HepG2 (cell line): Measurements from ENCODE around the gene AFDN. TPM values are rescaled to one million over a fixed set of nuclear protein-coding genes. Genes with fewer than 3 reads are reported as not detected.
A peak's percentile ranks its signal among the peaks of the same experiment; 100 is the strongest.

Experiments
- BORCS8-MEF2B ChIP-seq: sonication (generic); formaldehyde crosslinking; IDR thresholded peaks from 2 replicates; pipeline ENCODE4 v1.8.0; 2022; ENCODE audit warnings: mild to moderate bottlenecking, missing genetic modification reagents
- CHD2 ChIP-seq: IDR thresholded peaks from 2 replicates; pipeline ENCODE4 v1.6.1; 2011; ENCODE audit warnings: low read depth, low read length, improper control_type of control experiment
- MAFK ChIP-seq, 2 experiments: IDR thresholded peaks in 1 of 2; conservative IDR thresholded peaks in 1 of 2; 2 replicates each; pipeline ENCODE4 v1.6.1; 2011; ENCODE audit warnings: improper control_type of control experiment in 2 of 2, low read length in 2 of 2
- MED13 ChIP-seq: sonication (generic); formaldehyde crosslinking; IDR thresholded peaks from 2 replicates; pipeline ENCODE4 v1.5.0; 2020; ENCODE audit warnings: missing genetic modification reagents
- POLR2A ChIP-seq, 2 experiments: IDR thresholded peaks; 2 replicates each; pipeline ENCODE4 v1.6.1; 2011; ENCODE audit warnings: low read depth in 2 of 2, low read length in 2 of 2, mild to moderate bottlenecking in 1 of 2, moderate library complexity in 1 of 2; ENCODE audit not compliant: insufficient read depth in 1 of 2
- POLR2G ChIP-seq: fragments of 200-400 bp; formaldehyde crosslinking; IDR thresholded peaks from 2 replicates; pipeline ENCODE4 v1.6.1; 2018; ENCODE audit warnings: mild to moderate bottlenecking, low read depth, low read length, moderate library complexity
- SOX13 ChIP-seq, 3 experiments: fragments of 450-650 bp in 1 of 3; sonication (generic) in 1 of 3; formaldehyde crosslinking in 1 of 3; IDR thresholded peaks in 2 of 3; conservative IDR thresholded peaks in 1 of 3; 2 replicates each; pipeline versions ENCODE4 v1.5.0 to v1.6.1; 2016 to 2020; ENCODE audit warnings: antibody characterized with exemption in 1 of 3, mild to moderate bottlenecking in 1 of 3, missing compliant biosample characterization in 1 of 3, missing genetic modification reagents in 1 of 3, moderate library complexity in 1 of 3
- ZMYM3 ChIP-seq: sonication (generic); formaldehyde crosslinking; IDR thresholded peaks from 2 replicates; pipeline ENCODE4 v1.5.1; 2020; ENCODE audit warnings: mild to moderate bottlenecking, missing genetic modification reagents
- ZNF232 ChIP-seq: sonication (generic); formaldehyde crosslinking; IDR thresholded peaks from 2 replicates; pipeline ENCODE4 v1.4.0; 2020; ENCODE audit warnings: missing genetic modification reagents, borderline replicate concordance
- ZNF256 ChIP-seq: sonication (generic); formaldehyde crosslinking; conservative IDR thresholded peaks from 2 replicates; pipeline ENCODE4 v1.4.0; 2020; ENCODE audit warnings: missing genetic modification reagents
- ZNF337 ChIP-seq: sonication (generic); formaldehyde crosslinking; IDR thresholded peaks from 2 replicates; pipeline ENCODE4 v1.5.1; 2020; ENCODE audit warnings: missing genetic modification reagents, low read depth, mild to moderate bottlenecking, borderline replicate concordance
- ZSCAN12 ChIP-seq: sonication (generic); formaldehyde crosslinking; IDR thresholded peaks from 2 replicates; pipeline ENCODE4 v1.9.0; 2021; ENCODE audit warnings: mild to moderate bottlenecking, missing genetic modification reagents
- polyA plus RNA-seq, 8 experiments: library from polyadenylated mRNA; depleted of rRNA in 3 of 8; stranded (reverse) in 7 of 8; unstranded in 1 of 8; fragments of >200 nt; fragmentation: Illumina TruSeq in 4 of 8; extraction: Trizol in 4 of 8; gene quantifications; 2 replicates each; pipeline versions ENCODE4 v1.2.1 to v1.2.3, GENCODE V29; 2011 to 2016; ENCODE audit warnings: low read depth in 4 of 8, missing spikeins in 1 of 8, mixed read lengths in 1 of 8; ENCODE audit not compliant: insufficient read depth in 1 of 8
- total RNA-seq, 5 experiments: library from RNA; depleted of rRNA; stranded (reverse); fragments of >200 nt; fragmentation: Illumina TruSeq; extraction: Trizol; gene quantifications; 2 replicates each; pipeline ENCODE4 v1.2.3, GENCODE V29; 2016; ENCODE audit warnings: low read depth in 1 of 5
- TF ChIP-seq, protein P1 (sequence below): IDR thresholded peaks from 2 replicates; pipeline ENCODE4 v1.4.0; 2020; ENCODE audit warnings: mild to moderate bottlenecking, missing genetic modification reagents
- TF ChIP-seq, protein P2 (sequence below): sonication (generic); formaldehyde crosslinking; IDR thresholded peaks from 2 replicates; pipeline ENCODE4 v1.9.0; 2022; ENCODE audit warnings: low read depth, missing genetic modification reagents
- TF ChIP-seq, protein P3 (sequence below): sonication (generic); formaldehyde crosslinking; IDR thresholded peaks from 2 replicates; pipeline ENCODE4 v1.4.0; 2020; ENCODE audit warnings: mild to moderate bottlenecking, missing genetic modification reagents
- TF ChIP-seq, protein P4 (sequence below): sonication (generic); formaldehyde crosslinking; IDR thresholded peaks from 2 replicates; pipeline ENCODE4 v1.5.0; 2020; ENCODE audit warnings: mild to moderate bottlenecking, missing genetic modification reagents
- TF ChIP-seq, protein P5 (sequence below): sonication (generic); formaldehyde crosslinking; IDR thresholded peaks from 2 replicates; pipeline ENCODE4 v1.8.1; 2023; ENCODE audit warnings: missing genetic modification reagents, inconsistent platforms, borderline replicate concordance

The AFDN gene
- total and polyA plus RNA-seq, 2 of the 13 experiments (the other 11 are each of a cell fraction or from before 2014, with no cell fraction given): 136 to 151 TPM

DNA sequence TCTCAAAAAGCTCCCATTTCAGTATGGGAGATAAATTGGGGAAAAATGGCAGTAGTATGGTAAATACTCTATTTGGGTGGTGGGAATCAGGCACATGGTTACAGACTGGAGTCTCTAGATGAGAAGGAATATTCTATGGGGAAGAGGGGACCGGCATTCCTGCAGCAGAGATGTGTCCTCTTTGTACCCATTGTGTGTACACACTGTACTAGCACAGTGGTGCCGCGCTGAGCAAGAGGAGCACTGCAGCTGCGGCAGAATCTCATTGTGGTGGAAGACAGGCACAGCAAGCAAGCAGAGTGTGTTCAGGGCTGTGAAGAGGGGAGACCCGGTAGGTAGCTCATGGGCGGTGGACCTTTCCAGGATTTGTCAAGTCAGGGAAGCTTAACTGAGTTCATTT is 13.0 kb downstream of the AFDN start (continued):
- TF ChIP-seq, protein P1, sequence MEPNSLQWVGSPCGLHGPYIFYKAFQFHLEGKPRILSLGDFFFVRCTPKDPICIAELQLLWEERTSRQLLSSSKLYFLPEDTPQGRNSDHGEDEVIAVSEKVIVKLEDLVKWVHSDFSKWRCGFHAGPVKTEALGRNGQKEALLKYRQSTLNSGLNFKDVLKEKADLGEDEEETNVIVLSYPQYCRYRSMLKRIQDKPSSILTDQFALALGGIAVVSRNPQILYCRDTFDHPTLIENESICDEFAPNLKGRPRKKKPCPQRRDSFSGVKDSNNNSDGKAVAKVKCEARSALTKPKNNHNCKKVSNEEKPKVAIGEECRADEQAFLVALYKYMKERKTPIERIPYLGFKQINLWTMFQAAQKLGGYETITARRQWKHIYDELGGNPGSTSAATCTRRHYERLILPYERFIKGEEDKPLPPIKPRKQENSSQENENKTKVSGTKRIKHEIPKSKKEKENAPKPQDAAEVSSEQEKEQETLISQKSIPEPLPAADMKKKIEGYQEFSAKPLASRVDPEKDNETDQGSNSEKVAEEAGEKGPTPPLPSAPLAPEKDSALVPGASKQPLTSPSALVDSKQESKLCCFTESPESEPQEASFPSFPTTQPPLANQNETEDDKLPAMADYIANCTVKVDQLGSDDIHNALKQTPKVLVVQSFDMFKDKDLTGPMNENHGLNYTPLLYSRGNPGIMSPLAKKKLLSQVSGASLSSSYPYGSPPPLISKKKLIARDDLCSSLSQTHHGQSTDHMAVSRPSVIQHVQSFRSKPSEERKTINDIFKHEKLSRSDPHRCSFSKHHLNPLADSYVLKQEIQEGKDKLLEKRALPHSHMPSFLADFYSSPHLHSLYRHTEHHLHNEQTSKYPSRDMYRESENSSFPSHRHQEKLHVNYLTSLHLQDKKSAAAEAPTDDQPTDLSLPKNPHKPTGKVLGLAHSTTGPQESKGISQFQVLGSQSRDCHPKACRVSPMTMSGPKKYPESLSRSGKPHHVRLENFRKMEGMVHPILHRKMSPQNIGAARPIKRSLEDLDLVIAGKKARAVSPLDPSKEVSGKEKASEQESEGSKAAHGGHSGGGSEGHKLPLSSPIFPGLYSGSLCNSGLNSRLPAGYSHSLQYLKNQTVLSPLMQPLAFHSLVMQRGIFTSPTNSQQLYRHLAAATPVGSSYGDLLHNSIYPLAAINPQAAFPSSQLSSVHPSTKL (CRISPR knock-in tag): 0 out of 2 replicates have a peak, but pooled peaks have one; percentile 16
- TF ChIP-seq ZSCAN12 (CRISPR knock-in tag) (no peak), ZNF337 (no peak), MED13 (no peak), SOX13 (IDR thresholded peaks at IDR 0.05) (no peak), SOX13 (CRISPR knock-in tag; conservative IDR thresholded peaks at IDR 0.05 in 1 of 2, IDR thresholded peaks at IDR 0.05 in 1 of 2) (peak in 1 of 2 experiments; percentile 63; a peak in 2 of 4 replicates), POLR2G (no peak), ZNF232 (CRISPR knock-in tag) (peak; percentile 48; the same call in 1 of the 2 replicates), CHD2 (no peak), ZMYM3 (CRISPR knock-in tag) (peak; percentile 79), MAFK (conservative IDR thresholded peaks at IDR 0.05 in 1 of 2, IDR thresholded peaks at IDR 0.05 in 1 of 2; ENCODE audit: low read length in 2 of 2) (no peak), ZNF256 (no peak), BORCS8-MEF2B (no peak), POLR2A (IDR thresholded peaks at IDR 0.05; ENCODE audit: insufficient read depth in 1 of 2, low read depth in 2 of 2, low read length in 2 of 2) (peak in 1 of 2 experiments; percentile 33; a peak in 1 of 4 replicates)
- TF ChIP-seq, protein P2, sequence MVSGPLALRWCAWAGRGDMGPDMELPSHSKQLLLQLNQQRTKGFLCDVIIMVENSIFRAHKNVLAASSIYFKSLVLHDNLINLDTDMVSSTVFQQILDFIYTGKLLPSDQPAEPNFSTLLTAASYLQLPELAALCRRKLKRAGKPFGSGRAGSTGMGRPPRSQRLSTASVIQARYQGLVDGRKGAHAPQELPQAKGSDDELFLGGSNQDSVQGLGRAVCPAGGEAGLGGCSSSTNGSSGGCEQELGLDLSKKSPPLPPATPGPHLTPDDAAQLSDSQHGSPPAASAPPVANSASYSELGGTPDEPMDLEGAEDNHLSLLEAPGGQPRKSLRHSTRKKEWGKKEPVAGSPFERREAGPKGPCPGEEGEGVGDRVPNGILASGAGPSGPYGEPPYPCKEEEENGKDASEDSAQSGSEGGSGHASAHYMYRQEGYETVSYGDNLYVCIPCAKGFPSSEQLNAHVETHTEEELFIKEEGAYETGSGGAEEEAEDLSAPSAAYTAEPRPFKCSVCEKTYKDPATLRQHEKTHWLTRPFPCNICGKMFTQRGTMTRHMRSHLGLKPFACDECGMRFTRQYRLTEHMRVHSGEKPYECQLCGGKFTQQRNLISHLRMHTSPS (CRISPR knock-in tag): 0 out of 2 replicates have a peak, but pooled peaks have one; percentile 46
- TF ChIP-seq, protein P3, sequence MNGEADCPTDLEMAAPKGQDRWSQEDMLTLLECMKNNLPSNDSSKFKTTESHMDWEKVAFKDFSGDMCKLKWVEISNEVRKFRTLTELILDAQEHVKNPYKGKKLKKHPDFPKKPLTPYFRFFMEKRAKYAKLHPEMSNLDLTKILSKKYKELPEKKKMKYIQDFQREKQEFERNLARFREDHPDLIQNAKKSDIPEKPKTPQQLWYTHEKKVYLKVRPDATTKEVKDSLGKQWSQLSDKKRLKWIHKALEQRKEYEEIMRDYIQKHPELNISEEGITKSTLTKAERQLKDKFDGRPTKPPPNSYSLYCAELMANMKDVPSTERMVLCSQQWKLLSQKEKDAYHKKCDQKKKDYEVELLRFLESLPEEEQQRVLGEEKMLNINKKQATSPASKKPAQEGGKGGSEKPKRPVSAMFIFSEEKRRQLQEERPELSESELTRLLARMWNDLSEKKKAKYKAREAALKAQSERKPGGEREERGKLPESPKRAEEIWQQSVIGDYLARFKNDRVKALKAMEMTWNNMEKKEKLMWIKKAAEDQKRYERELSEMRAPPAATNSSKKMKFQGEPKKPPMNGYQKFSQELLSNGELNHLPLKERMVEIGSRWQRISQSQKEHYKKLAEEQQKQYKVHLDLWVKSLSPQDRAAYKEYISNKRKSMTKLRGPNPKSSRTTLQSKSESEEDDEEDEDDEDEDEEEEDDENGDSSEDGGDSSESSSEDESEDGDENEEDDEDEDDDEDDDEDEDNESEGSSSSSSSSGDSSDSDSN (CRISPR knock-in tag): peak; percentile 21; the same call in 1 of the 2 replicates
- TF ChIP-seq, protein P4, sequence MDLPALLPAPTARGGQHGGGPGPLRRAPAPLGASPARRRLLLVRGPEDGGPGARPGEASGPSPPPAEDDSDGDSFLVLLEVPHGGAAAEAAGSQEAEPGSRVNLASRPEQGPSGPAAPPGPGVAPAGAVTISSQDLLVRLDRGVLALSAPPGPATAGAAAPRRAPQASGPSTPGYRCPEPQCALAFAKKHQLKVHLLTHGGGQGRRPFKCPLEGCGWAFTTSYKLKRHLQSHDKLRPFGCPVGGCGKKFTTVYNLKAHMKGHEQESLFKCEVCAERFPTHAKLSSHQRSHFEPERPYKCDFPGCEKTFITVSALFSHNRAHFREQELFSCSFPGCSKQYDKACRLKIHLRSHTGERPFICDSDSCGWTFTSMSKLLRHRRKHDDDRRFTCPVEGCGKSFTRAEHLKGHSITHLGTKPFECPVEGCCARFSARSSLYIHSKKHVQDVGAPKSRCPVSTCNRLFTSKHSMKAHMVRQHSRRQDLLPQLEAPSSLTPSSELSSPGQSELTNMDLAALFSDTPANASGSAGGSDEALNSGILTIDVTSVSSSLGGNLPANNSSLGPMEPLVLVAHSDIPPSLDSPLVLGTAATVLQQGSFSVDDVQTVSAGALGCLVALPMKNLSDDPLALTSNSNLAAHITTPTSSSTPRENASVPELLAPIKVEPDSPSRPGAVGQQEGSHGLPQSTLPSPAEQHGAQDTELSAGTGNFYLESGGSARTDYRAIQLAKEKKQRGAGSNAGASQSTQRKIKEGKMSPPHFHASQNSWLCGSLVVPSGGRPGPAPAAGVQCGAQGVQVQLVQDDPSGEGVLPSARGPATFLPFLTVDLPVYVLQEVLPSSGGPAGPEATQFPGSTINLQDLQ (CRISPR knock-in tag): no peak
- TF ChIP-seq, protein P5, sequence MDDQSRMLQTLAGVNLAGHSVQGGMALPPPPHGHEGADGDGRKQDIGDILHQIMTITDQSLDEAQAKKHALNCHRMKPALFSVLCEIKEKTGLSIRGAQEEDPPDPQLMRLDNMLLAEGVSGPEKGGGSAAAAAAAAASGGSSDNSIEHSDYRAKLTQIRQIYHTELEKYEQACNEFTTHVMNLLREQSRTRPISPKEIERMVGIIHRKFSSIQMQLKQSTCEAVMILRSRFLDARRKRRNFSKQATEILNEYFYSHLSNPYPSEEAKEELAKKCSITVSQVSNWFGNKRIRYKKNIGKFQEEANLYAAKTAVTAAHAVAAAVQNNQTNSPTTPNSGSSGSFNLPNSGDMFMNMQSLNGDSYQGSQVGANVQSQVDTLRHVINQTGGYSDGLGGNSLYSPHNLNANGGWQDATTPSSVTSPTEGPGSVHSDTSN (CRISPR knock-in tag): no peak
